SJSA1 (cell line): ENCODE data around the gene TRAPPC5. TPM values are rescaled to one million over a fixed set of nuclear protein-coding genes. Genes with fewer than 3 reads are reported as not detected.

Experiments used
- DNase-seq, 2 experiments: peaks; one replicate each; pipeline ENCODE4 v3.0.0-alpha.2; 2015 to 2020; ENCODE audit warnings: low spot score in 2 of 2, low read depth in 1 of 2
- H3K27ac ChIP-seq: fragments of 250-450 bp; sonication (Bioruptor Pico); 2 replicates; pipeline ENCODE4 v1.5.1; 2020; ENCODE audit warnings: mild to moderate bottlenecking, moderate library complexity
- H3K27me3 ChIP-seq: fragments of 250-450 bp; sonication (Bioruptor Pico); replicated peaks from 2 replicates; pipeline ENCODE4 v1.5.1; 2020; ENCODE audit warnings: mild to moderate bottlenecking, moderate library complexity
- H3K36me3 ChIP-seq: fragments of 250-450 bp; sonication (Bioruptor Pico); 2 replicates; pipeline ENCODE4 v1.5.1; 2020; ENCODE audit warnings: mild to moderate bottlenecking
- H3K4me1 ChIP-seq: fragments of 250-450 bp; sonication (Bioruptor Pico); replicated peaks from 2 replicates; pipeline ENCODE4 v1.6.1; 2021; ENCODE audit warnings: mild to moderate bottlenecking
- H3K4me3 ChIP-seq: fragments of 250-450 bp; sonication (Bioruptor Pico); 2 replicates; pipeline ENCODE4 v1.5.1; 2020; ENCODE audit warnings: mild to moderate bottlenecking
- H3K9me3 ChIP-seq: fragments of 250-450 bp; sonication (Bioruptor Pico); replicated peaks from 2 replicates; pipeline ENCODE4 v1.5.1; 2020; ENCODE audit warnings: mild to moderate bottlenecking
- total RNA-seq: library from RNA; depleted of rRNA; stranded (reverse); fragments of >200 nt; shearing (Covaris generic); gene quantifications from 2 replicates; pipeline ENCODE4 v1.2.3, GENCODE V29; 2014

TRAPPC5 gene
- total RNA-seq, 1 experiment from 2014 or later = 131 TPM

DNA sequence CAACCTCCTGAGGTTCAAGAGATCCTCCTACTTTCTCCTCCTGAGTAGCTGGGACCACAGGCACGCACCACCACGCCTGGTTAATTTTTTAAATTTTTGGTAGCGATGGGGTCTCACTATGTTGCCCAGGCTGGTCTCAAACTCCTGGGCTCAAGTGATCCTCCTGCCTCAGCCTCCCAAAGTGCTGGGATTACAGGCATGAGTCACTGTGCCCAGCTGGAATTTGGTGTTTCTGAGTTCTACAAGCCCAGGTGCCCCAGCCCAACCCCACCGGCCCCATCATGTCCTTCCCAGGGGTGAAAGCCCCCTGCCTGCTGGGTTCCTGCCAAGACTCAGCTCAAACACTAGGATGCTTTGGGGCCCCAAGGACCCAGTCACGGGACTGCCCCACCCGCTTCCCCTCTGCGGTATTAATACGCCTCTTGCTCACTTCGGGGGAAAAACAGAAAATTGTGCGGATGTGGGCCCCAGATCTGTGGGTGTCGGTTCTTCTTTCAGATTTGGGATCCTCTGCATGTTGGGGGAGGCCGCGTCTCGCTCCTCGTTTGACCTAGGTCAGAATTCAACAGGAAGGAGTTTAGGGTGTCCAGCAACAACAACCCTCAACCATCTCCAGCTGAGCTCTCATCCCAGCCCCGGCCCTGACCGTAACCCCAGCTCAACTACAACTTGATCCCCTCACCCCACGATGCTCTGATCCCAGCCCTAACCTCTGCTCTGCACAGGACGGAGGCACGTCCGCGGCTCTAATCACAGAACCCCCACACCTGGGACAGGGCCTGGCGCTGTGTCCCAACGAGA is 25.0 kb downstream of the TRAPPC5 start:
- no peaks in the 10 kb centered on the region for H3K36me3 ChIP-seq
- H3K4me3 ChIP-seq = no peak overlapping the region
- no peaks in the 10 kb centered on the region for H3K4me1 ChIP-seq
- H3K27ac ChIP-seq = no peak overlapping the region
- no peaks in the 10 kb centered on the region for H3K9me3 ChIP-seq
- peaks cover 11% of the 10 kb centered on the region; the same call in 1 of the 2 replicates for H3K27me3 ChIP-seq
- no peak for DNase-seq

- H3K9me3 ChIP-seq = no peaks in the 10 kb centered on the region
- DNase-seq = no peak
- H3K36me3 ChIP-seq = no peaks in the 10 kb centered on the region
- H3K4me3 ChIP-seq = no peak overlapping the region
- H3K27me3 ChIP-seq = peaks cover 11% of the 10 kb centered on the region; the same call in 1 of the 2 replicates
- H3K27ac ChIP-seq = no peak overlapping the region
- H3K4me1 ChIP-seq = no peaks in the 10 kb centered on the region
Measured at GRCh38 chr19:7706188-7706954, 25.7 kb downstream of the TRAPPC5 start.

GRCh38 chr19:7706955-7707456 is 26.4 kb downstream of the TRAPPC5 start:
- no peaks in the 10 kb centered on the region for H3K4me1 ChIP-seq
- H3K4me3 ChIP-seq = no peak overlapping the region
- H3K9me3 ChIP-seq = no peaks in the 10 kb centered on the region
- H3K27me3 ChIP-seq = peaks cover 11% of the 10 kb centered on the region; the same call in 1 of the 2 replicates
- H3K36me3 ChIP-seq = no peaks in the 10 kb centered on the region
- no peak for DNase-seq
- no peak overlapping the region for H3K27ac ChIP-seq

- no peaks in the 10 kb centered on the region for H3K9me3 ChIP-seq
- no peaks in the 10 kb centered on the region for H3K36me3 ChIP-seq
- no peaks in the 10 kb centered on the region for H3K4me1 ChIP-seq
- H3K27ac ChIP-seq = no peak overlapping the region
- DNase-seq = no peak
- H3K27me3 ChIP-seq = peaks cover 11% of the 10 kb centered on the region; the same call in 1 of the 2 replicates
- no peak overlapping the region for H3K4me3 ChIP-seq
Measured at GRCh38 chr19:7709932-7710460, 29.4 kb downstream of the TRAPPC5 start.

DNA sequence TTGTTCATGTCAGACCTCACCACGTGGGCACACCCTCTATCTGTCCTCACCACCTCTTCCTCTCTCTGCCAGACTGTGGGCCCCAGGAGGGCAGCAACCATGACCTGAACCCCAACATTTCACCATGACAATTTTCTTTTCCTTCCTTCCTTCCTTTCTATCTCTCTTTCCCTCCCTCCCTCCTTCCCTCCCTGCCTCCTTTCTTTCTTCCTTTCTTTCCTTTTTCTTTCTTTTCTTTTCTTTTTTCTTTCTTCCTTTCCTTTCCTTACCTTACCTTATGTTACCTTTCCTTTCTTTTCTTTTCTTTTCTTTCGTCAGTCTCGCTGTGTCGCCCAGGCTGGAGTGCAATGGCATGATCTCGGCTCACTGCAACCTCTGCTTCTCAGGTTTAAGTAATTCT is 30.0 kb downstream of the TRAPPC5 start:
- no peak for DNase-seq
- Histone ChIP-seq H3K4me3 (no peak overlapping the region), H3K9me3 (no peaks in the 10 kb centered on the region), H3K27ac (no peak overlapping the region), H3K4me1 (no peaks in the 10 kb centered on the region), H3K27me3 (peaks cover 11% of the 10 kb centered on the region; the same call in 1 of the 2 replicates), H3K36me3 (no peaks in the 10 kb centered on the region)

GRCh38 chr19:7715671-7716070 is 35.0 kb downstream of the TRAPPC5 start:
- DNase-seq = no peak
- H3K4me1 ChIP-seq = no peaks in the 10 kb centered on the region
- no peaks in the 10 kb centered on the region for H3K9me3 ChIP-seq
- no peaks in the 10 kb centered on the region for H3K36me3 ChIP-seq
- no peak overlapping the region for H3K4me3 ChIP-seq
- no peaks in the 10 kb centered on the region; the same call in 1 of the 2 replicates for H3K27me3 ChIP-seq
- H3K27ac ChIP-seq = no peak overlapping the region

GRCh38 chr19:7716762-7717161 is 36.1 kb downstream of the TRAPPC5 start:
- Histone ChIP-seq H3K36me3 (no peaks in the 10 kb centered on the region), H3K9me3 (no peaks in the 10 kb centered on the region)

DNA sequence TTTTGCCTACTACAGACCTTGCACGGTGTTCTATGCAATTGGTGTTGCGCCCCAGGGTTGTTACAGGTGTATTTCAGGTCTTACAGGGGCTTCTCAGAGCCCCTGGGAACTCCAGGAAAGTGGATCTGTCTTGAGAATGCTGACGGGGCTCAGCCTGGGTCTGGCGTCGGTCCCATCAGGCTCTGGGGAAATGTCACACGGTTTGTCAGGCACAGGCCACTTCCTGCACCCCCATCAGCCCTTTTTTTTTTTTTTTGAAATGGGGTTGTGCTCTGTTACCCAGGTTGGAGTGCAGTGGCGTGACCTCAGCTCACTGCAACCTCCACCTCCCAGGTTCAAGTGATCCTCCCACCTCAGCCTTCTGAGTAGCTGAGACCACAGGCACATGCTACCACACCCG is 38.0 kb downstream of the TRAPPC5 start:
- Histone ChIP-seq H3K9me3 (no peaks in the 10 kb centered on the region), H3K4me3 (no peak overlapping the region), H3K4me1 (no peaks in the 10 kb centered on the region), H3K27ac (no peak overlapping the region), H3K36me3 (no peaks in the 10 kb centered on the region), H3K27me3 (no peaks in the 10 kb centered on the region; the same call in 1 of the 2 replicates)
- DNase-seq = no peak

More at GRCh38 chr19:7716762-7717161, 36.1 kb downstream of the TRAPPC5 start:
- H3K4me1 ChIP-seq = no peaks in the 10 kb centered on the region
- H3K27ac ChIP-seq = no peak overlapping the region
- H3K27me3 ChIP-seq = no peaks in the 10 kb centered on the region; the same call in 1 of the 2 replicates
- no peak overlapping the region for H3K4me3 ChIP-seq
- DNase-seq = no peak

GRCh38 chr19:7720351-7720750 is 39.7 kb downstream of the TRAPPC5 start:
- H3K9me3 ChIP-seq = no peaks in the 10 kb centered on the region
- DNase-seq = no peak
- no peak overlapping the region for H3K27ac ChIP-seq
- H3K4me1 ChIP-seq = no peaks in the 10 kb centered on the region
- H3K36me3 ChIP-seq = no peaks in the 10 kb centered on the region
- no peak overlapping the region for H3K4me3 ChIP-seq
- peaks cover 4% of the 10 kb centered on the region; the same call in 1 of the 2 replicates for H3K27me3 ChIP-seq

GRCh38 chr19:7722231-7722651 is 41.6 kb downstream of the TRAPPC5 start:
- H3K27ac ChIP-seq = no peak overlapping the region
- H3K27me3 ChIP-seq = peaks cover 9% of the 10 kb centered on the region
- H3K4me1 ChIP-seq = no peaks in the 10 kb centered on the region

DNA sequence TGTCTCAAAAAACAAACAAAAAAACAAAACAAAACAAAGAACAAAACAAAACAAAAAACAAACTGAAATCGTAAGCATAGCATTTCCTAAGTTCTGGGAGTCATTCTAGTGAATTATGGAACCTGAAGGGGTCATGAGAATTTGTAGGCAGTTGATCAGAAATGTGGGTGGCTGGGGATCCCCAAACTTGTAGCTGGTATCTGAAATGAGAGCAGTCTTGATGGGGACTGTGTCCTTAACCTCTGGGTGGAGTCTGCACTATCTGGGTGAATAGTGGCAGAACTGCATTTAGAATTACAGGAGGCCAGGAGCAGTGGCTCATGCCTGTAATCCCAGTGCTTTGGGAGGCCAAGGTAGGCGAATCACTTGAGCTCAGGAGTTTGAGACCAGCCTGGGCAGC is 45.2 kb downstream of the TRAPPC5 start:
- no peaks in the 10 kb centered on the region for H3K4me1 ChIP-seq
- no peaks in the 10 kb centered on the region for H3K9me3 ChIP-seq
- H3K27me3 ChIP-seq = peaks cover 34% of the 10 kb centered on the region
- no peak for DNase-seq
- no peak overlapping the region for H3K27ac ChIP-seq
- no peaks in the 10 kb centered on the region for H3K36me3 ChIP-seq
- H3K4me3 ChIP-seq = no peak overlapping the region

More at GRCh38 chr19:7722231-7722651, 41.6 kb downstream of the TRAPPC5 start:
- Histone ChIP-seq H3K4me3 (no peak overlapping the region), H3K9me3 (no peaks in the 10 kb centered on the region), H3K36me3 (no peaks in the 10 kb centered on the region)
- no peak for DNase-seq

DNA sequence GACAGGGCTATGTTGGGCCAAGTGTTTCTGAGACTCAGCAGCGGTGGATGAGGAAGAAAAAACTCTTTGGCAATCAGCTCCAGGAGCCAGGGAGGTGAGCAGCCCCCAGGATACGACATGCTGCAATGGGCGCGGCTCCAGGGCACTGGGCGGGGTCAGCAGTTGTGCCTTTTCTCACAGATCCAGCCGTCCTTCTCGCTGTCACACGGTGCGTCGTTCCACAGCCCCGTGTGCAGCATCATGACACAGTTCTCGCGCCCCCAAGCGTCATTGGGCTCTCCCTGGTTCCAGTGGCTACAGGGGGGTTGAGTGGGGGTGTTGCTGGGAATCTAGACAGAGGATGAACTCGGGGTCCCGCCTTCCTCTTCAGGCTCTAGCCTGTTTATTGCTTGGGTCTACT is 48.6 kb downstream of the TRAPPC5 start:
- no peak for DNase-seq
- no peak overlapping the region for H3K4me3 ChIP-seq
- no peak overlapping the region for H3K27ac ChIP-seq
- H3K36me3 ChIP-seq = no peaks in the 10 kb centered on the region
- H3K27me3 ChIP-seq = peaks cover 41% of the 10 kb centered on the region
- no peaks in the 10 kb centered on the region for H3K9me3 ChIP-seq
- no peaks in the 10 kb centered on the region for H3K4me1 ChIP-seq

- Histone ChIP-seq H3K4me1 (no peaks in the 10 kb centered on the region), H3K4me3 (no peak overlapping the region), H3K36me3 (no peaks in the 10 kb centered on the region), H3K27me3 (peaks cover 37% of the 10 kb centered on the region), H3K27ac (no peak overlapping the region), H3K9me3 (no peaks in the 10 kb centered on the region)
- DNase-seq = no peak
Measured at GRCh38 chr19:7729831-7730285, 49.2 kb downstream of the TRAPPC5 start.
